Upper lobe of left lung (tissue), 4 donors: ENCODE results near the gene OR1M1.
"Not testable (repeated sequence)": the region's sequence is repeated elsewhere in the genome, so short reads cannot be mapped to it uniquely, and the experiment has no call there.

Experiments used
- EP300 ChIP-seq, 4 donors: sonication (generic); formaldehyde crosslinking; IDR thresholded peaks; one replicate each; pipeline ENCODE4 v1.5.1; 2017; ENCODE audit warnings: antibody characterized with exemption in 4 of 4, control low read depth in 2 of 4
- POLR2A ChIP-seq, 4 donors: fragments of 450-650 bp; IDR thresholded peaks; one replicate each; pipeline ENCODE4 v1.5.1; 2016 to 2017; ENCODE audit warnings: antibody characterized with exemption in 4 of 4, mild to moderate bottlenecking in 2 of 4
- POLR2AphosphoS5 ChIP-seq, 2 donors: sonication (generic); formaldehyde crosslinking; IDR thresholded peaks; one replicate each; pipeline ENCODE4 v1.5.1; 2017; ENCODE audit warnings: antibody characterized with exemption in 2 of 2
- TF ChIP-seq, protein P1 (sequence below), 6 experiments: fragments of 450-650 bp in 4 of 6; fragments of 200-600 bp in 2 of 6; sonication (generic) in 2 of 6; IDR thresholded peaks; one replicate each; pipeline ENCODE4 v1.5.1; 2016 to 2019; ENCODE audit warnings: antibody characterized with exemption in 6 of 6

DNA sequence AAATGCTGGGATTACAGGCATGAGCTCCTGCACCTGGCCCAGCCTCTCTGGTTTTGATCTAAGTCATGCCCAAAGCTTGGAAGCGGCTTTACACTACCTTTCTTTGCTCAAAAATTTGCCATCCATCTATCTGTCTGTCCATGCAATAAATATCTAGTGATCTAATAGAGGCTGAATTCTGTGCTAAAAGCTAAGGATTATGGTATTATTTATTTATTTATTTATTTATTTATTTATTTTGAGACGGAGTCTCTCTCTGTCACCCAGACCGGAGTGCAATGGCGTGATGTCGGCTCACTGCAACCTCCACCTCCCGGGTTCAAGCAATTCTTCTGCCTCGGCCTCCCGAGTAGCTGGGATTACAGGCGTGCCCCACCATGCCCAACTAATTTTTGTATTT lies 30.7 kb upstream of the OR1M1 start:
- not testable (repeated sequence) for TF ChIP-seq POLR2A, EP300, POLR2AphosphoS5 (IDR thresholded peaks at IDR 0.05)
- TF ChIP-seq, protein P1, sequence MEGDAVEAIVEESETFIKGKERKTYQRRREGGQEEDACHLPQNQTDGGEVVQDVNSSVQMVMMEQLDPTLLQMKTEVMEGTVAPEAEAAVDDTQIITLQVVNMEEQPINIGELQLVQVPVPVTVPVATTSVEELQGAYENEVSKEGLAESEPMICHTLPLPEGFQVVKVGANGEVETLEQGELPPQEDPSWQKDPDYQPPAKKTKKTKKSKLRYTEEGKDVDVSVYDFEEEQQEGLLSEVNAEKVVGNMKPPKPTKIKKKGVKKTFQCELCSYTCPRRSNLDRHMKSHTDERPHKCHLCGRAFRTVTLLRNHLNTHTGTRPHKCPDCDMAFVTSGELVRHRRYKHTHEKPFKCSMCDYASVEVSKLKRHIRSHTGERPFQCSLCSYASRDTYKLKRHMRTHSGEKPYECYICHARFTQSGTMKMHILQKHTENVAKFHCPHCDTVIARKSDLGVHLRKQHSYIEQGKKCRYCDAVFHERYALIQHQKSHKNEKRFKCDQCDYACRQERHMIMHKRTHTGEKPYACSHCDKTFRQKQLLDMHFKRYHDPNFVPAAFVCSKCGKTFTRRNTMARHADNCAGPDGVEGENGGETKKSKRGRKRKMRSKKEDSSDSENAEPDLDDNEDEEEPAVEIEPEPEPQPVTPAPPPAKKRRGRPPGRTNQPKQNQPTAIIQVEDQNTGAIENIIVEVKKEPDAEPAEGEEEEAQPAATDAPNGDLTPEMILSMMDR (IDR thresholded peaks at IDR 0.05) = not testable (repeated sequence)
